HUES48 (cell line): Measurements from ENCODE around the gene LDLRAD1.
"Not testable (repeated sequence)": the region's sequence is repeated elsewhere in the genome, so short reads cannot be mapped to it uniquely, and the experiment has no call there.

ENCODE experiments used
- H3K27ac ChIP-seq: one replicate; pipeline ENCODE4 v1.7.0; 2013; ENCODE audit warnings: low read depth, low read length, inconsistent platforms
- H3K27me3 ChIP-seq: 2 replicates; pipeline ENCODE4 v1.6.1; 2013; ENCODE audit warnings: mild to moderate bottlenecking, low read length; ENCODE audit not compliant: control insufficient read depth, insufficient read depth
- H3K36me3 ChIP-seq: 2 replicates; pipeline ENCODE4 v1.6.1; 2013; ENCODE audit warnings: low read length; ENCODE audit not compliant: control insufficient read depth, insufficient read depth
- H3K4me1 ChIP-seq: 2 replicates; pipeline ENCODE4 v1.6.1; 2013; ENCODE audit warnings: mild to moderate bottlenecking, low read length; ENCODE audit not compliant: control insufficient read depth, insufficient read depth
- H3K4me3 ChIP-seq: 2 replicates; pipeline ENCODE4 v1.5.1; 2013; ENCODE audit warnings: mild to moderate bottlenecking, low read depth, low read length
- H3K9ac ChIP-seq: 2 replicates; pipeline ENCODE4 v1.6.1; 2013; ENCODE audit warnings: mild to moderate bottlenecking, low read depth, low read length, moderate library complexity
- H3K9me3 ChIP-seq: 2 replicates; pipeline ENCODE4 v1.6.1; 2013; ENCODE audit warnings: low read length; ENCODE audit not compliant: control insufficient read depth, insufficient read depth

The LDLRAD1 gene

GRCh38 chr1:54045496-54045895, 27.5 kb upstream of the LDLRAD1 start:
- Histone ChIP-seq H3K4me3 (no peak overlapping the region), H3K27ac (no peak overlapping the region), H3K9ac (no peak overlapping the region), H3K9me3 (no peaks in the 10 kb centered on the region), H3K4me1 (no peaks in the 10 kb centered on the region), H3K36me3 (peaks cover 37% of the 10 kb centered on the region), H3K27me3 (no peaks in the 10 kb centered on the region)

- no peaks in the 10 kb centered on the region for H3K9me3 ChIP-seq
- no peaks in the 10 kb centered on the region for H3K27me3 ChIP-seq
- H3K27ac ChIP-seq: no peak overlapping the region
- no peaks in the 10 kb centered on the region for H3K4me1 ChIP-seq
- peaks cover 71% of the 10 kb centered on the region for H3K36me3 ChIP-seq
- H3K4me3 ChIP-seq: no peak overlapping the region
- H3K9ac ChIP-seq: no peak overlapping the region
These were observed 23.8 kb upstream of the LDLRAD1 start for GRCh38 chr1:54041806-54042205.

GRCh38 chr1:54037476-54037875, 19.5 kb upstream of the LDLRAD1 start:
- Histone ChIP-seq H3K36me3 (peaks cover 95% of the 10 kb centered on the region), H3K9me3 (no peaks in the 10 kb centered on the region), H3K4me1 (no peaks in the 10 kb centered on the region)

GRCh38 chr1:54028306-54029251, 10.6 kb upstream of the LDLRAD1 start:
- Histone ChIP-seq H3K9ac (no peak overlapping the region), H3K27ac (no peak overlapping the region), H3K9me3 (no peaks in the 10 kb centered on the region), H3K4me1 (no peaks in the 10 kb centered on the region), H3K4me3 (no peak overlapping the region), H3K36me3 (peaks cover 30% of the 10 kb centered on the region), H3K27me3 (no peaks in the 10 kb centered on the region)

More at GRCh38 chr1:54037476-54037875, 19.5 kb upstream of the LDLRAD1 start:
- Histone ChIP-seq H3K4me3 (no peak overlapping the region), H3K9ac (no peak overlapping the region), H3K27ac (no peak overlapping the region), H3K27me3 (no peaks in the 10 kb centered on the region)

GRCh38 chr1:54027848-54028247, 9.9 kb upstream of the LDLRAD1 start:
- H3K9ac ChIP-seq: no peak overlapping the region
- H3K9me3 ChIP-seq: no peaks in the 10 kb centered on the region
- H3K36me3 ChIP-seq: peaks cover 23% of the 10 kb centered on the region

GRCh38 chr1:54024811-54025210, 6.8 kb upstream of the LDLRAD1 start:
- H3K4me1 ChIP-seq, H3K36me3 ChIP-seq, H3K9me3 ChIP-seq, H3K27ac ChIP-seq, H3K27me3 ChIP-seq, H3K9ac ChIP-seq, H3K4me3 ChIP-seq: not testable (repeated sequence)

More at GRCh38 chr1:54027848-54028247, 9.9 kb upstream of the LDLRAD1 start:
- Histone ChIP-seq H3K27me3 (no peaks in the 10 kb centered on the region), H3K4me3 (no peak overlapping the region), H3K27ac (no peak overlapping the region), H3K4me1 (no peaks in the 10 kb centered on the region)

DNA sequence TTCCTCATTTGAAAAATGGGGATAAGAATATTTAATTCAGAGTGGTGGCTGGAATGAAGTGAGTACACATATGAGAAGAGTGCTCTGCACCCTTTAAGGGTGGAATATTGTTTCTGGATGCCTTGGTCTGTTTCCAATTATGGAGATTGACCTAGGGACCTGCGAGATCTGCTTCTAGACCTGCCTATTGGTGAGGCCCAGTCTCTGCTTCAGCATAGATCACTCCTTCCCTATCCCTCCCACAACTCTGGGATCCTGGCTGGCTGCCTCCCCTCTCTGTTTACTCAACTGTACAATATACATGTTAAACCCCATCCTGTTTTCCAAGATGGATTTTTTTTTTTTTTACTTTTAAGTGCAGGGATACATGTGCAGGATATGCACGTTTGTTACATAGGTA, 6.4 kb upstream of the LDLRAD1 start:
- Histone ChIP-seq H3K9ac (no peak overlapping the region), H3K4me1 (no peaks in the 10 kb centered on the region), H3K4me3 (no peak overlapping the region), H3K27me3 (no peaks in the 10 kb centered on the region), H3K36me3 (no peaks in the 10 kb centered on the region), H3K9me3 (no peaks in the 10 kb centered on the region), H3K27ac (no peak overlapping the region)

DNA sequence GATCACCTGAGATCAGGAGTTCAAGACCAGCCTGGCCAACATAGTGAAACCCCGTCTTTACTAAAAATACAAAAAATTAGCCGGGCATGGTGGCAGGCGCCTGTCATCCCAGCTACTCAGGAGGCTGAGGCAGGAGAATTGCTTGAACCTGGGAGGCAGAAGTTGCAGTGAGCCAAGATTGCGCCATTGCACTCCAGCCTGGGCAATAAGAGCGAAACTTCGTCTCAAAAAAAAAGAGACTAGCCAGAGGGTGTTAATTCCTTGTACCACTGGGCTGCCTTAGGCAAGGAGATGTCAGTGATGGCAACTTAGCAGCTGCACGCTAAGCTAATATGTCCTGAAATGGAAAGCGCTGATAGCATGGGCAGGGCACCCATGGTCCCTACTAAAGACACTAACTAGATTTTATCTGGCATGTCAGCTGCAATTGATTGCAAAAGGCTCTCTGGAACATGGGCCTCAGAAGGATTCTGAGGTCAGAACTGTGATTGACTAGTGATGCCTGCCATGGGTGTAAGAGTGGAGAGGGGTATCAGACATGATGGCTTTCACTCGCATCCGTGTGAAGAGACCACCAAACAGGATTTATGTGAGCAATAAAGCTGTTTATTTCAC, 1.7 kb upstream of the LDLRAD1 start:
- not testable (repeated sequence) for H3K9ac ChIP-seq, H3K36me3 ChIP-seq, H3K4me1 ChIP-seq, H3K9me3 ChIP-seq, H3K27ac ChIP-seq, H3K27me3 ChIP-seq, H3K4me3 ChIP-seq

DNA sequence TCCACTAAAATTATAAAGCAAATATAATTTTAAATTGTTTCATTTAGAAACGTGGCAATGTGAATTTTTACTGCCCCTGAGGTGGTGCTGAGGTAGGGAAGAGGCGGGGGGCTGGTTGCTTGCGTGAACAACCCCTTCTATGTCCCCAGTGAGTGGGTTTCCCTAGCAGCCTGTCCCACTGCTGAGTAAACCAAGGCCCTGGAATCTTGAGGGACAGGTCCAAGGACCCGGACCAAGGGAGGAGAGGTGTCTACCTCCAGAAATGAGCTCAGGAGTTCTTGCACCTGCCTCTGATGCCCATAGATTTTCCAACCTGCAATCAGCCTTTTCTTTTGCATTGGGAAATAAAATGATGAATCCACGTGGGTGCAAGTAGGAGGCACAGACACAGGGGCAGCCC, 649 bp upstream of the LDLRAD1 start:
- H3K4me1 ChIP-seq: no peaks in the 10 kb centered on the region
- no peaks in the 10 kb centered on the region for H3K36me3 ChIP-seq
- H3K27me3 ChIP-seq: no peaks in the 10 kb centered on the region
- no peak overlapping the region for H3K4me3 ChIP-seq
- H3K27ac ChIP-seq: no peak overlapping the region
- no peaks in the 10 kb centered on the region for H3K9me3 ChIP-seq
- H3K9ac ChIP-seq: no peak overlapping the region

- H3K9ac ChIP-seq: no peak overlapping the region
- no peak overlapping the region for H3K4me3 ChIP-seq
- no peak overlapping the region for H3K27ac ChIP-seq
- H3K36me3 ChIP-seq: no peaks in the 10 kb centered on the region
- no peaks in the 10 kb centered on the region for H3K4me1 ChIP-seq
- H3K9me3 ChIP-seq: no peaks in the 10 kb centered on the region
- H3K27me3 ChIP-seq: no peaks in the 10 kb centered on the region
These were observed 1.4 kb downstream of the LDLRAD1 start for GRCh38 chr1:54016343-54017282.
